Measurements from ENCODE around the gene L3MBTL3. TPM values are rescaled to one million over a fixed set of nuclear protein-coding genes. Genes with fewer than 3 reads are reported as not detected.

L3MBTL3 gene
- total RNA-seq, 2 donors from 2014 or later, result 23.7 to 39.7 TPM

DNA sequence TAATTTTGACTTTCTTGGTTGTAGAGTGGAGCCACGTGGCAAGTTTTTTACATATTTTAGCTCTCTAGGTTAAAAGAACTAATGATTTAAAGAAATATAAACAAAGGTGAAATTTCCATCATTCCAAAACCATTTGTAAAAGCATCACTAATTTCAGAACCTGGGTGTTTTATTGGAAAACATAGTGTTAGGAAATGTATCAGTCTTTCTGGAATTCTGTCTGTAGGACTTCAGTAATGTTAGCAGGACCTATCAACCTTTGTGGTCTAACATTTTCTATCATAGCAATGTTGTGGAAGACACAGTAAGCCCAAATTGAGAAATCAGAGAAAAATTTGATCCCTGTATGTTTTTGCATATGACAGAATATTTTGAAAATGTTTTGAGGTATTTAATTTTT is 28.3 kb downstream of the L3MBTL3 start:
- H3K9me3 Mint-ChIP-seq, result no peaks in the 10 kb centered on the region
- H3K27ac Mint-ChIP-seq, result no peak overlapping the region
- H3K36me3 ChIP-seq (ENCODE audit: control insufficient read depth, insufficient read depth, low read length), result peaks cover 16% of the 10 kb centered on the region
- H3K27me3 ChIP-seq (ENCODE audit: control insufficient read depth, insufficient read depth, low read length, poor library complexity, severe bottlenecking), result no peaks in the 10 kb centered on the region
- no peak for DNase-seq
- H3K27ac ChIP-seq (ENCODE audit: low read depth, low read length), result no peak overlapping the region
- peaks cover 2% of the 10 kb centered on the region for H3K4me1 Mint-ChIP-seq
- H3K4me3 Mint-ChIP-seq, result no peak overlapping the region
- no peaks in the 10 kb centered on the region for H3K27me3 Mint-ChIP-seq (ENCODE audit: insufficient read depth)
- TF ChIP-seq, protein P1, sequence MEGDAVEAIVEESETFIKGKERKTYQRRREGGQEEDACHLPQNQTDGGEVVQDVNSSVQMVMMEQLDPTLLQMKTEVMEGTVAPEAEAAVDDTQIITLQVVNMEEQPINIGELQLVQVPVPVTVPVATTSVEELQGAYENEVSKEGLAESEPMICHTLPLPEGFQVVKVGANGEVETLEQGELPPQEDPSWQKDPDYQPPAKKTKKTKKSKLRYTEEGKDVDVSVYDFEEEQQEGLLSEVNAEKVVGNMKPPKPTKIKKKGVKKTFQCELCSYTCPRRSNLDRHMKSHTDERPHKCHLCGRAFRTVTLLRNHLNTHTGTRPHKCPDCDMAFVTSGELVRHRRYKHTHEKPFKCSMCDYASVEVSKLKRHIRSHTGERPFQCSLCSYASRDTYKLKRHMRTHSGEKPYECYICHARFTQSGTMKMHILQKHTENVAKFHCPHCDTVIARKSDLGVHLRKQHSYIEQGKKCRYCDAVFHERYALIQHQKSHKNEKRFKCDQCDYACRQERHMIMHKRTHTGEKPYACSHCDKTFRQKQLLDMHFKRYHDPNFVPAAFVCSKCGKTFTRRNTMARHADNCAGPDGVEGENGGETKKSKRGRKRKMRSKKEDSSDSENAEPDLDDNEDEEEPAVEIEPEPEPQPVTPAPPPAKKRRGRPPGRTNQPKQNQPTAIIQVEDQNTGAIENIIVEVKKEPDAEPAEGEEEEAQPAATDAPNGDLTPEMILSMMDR (conservative IDR thresholded peaks at IDR 0.05), result no peak
- no peak overlapping the region for H3K4me3 ChIP-seq (ENCODE audit: low read length)
- no peak overlapping the region for H3K9ac ChIP-seq (ENCODE audit: extremely low read depth, low read length, poor library complexity, severe bottlenecking)
- WGBS, 2 experiments (ENCODE audit: insufficient coverage in 1 of 2, insufficient read length in 1 of 2), result no CpG with 5 or more reads among the region's 1 CpG
- H3K9me3 ChIP-seq (ENCODE audit: control insufficient read depth, low read length), result no peaks in the 10 kb centered on the region
- no peaks in the 10 kb centered on the region for H3K4me1 ChIP-seq (ENCODE audit: control insufficient read depth, insufficient read depth, low read length)
- peaks cover 22% of the 10 kb centered on the region for H3K36me3 Mint-ChIP-seq (ENCODE audit: low read depth)

DNA sequence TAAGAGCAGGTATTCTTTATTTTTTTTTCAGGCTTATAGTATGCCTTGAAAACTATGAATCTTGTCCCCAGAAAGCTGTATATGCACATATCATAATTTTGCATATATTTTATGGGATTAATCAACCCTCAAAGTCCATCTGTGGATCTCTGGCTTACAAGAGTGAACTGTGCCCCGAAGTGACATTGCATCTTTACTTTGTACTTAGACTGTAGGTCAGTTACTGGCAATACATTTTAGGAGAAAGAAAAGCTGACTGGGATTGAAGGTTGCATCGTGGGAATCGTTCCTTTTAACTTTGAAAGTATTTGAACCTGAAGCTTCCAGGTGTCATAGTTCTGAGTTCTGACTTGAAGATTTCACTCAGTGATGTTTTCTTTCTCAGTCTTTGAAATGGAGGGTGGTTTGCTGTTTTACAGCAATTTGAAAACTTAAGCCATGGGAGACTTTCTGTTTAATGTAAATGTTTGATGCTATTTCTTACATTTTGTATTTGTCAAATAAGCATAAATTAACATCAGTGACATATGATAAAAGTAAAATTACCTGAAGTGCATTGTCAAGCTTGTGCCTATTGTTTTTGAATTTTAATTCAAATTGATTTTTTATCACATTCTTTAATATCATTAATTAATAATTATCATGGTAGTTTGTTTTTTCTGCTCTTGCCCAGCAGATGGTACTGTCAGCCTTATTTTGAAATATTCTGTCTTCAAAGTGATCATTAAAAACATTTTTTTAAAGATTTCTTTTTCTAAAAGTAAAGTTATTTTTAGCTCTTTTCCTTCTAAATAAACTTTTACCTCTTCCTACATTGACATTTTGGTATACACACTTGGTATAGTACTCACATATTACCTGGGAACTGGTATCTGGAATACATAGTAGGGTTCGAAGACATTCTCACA is 29.0 kb downstream of the L3MBTL3 start:
- Mint-ChIP-seq H3K36me3 (ENCODE audit: low read depth) (peaks cover 25% of the 10 kb centered on the region), H3K27me3 (ENCODE audit: insufficient read depth) (no peaks in the 10 kb centered on the region), H3K27ac (no peak overlapping the region), H3K9me3 (no peaks in the 10 kb centered on the region), H3K4me1 (peaks cover 2% of the 10 kb centered on the region), H3K4me3 (no peak overlapping the region)
- H3K9ac ChIP-seq (ENCODE audit: extremely low read depth, low read length, poor library complexity, severe bottlenecking), result no peak overlapping the region
- no peaks in the 10 kb centered on the region for H3K4me1 ChIP-seq (ENCODE audit: control insufficient read depth, insufficient read depth, low read length)
- H3K9me3 ChIP-seq (ENCODE audit: control insufficient read depth, low read length), result no peaks in the 10 kb centered on the region
- no peak overlapping the region for H3K4me3 ChIP-seq (ENCODE audit: low read length)
- peaks cover 20% of the 10 kb centered on the region for H3K36me3 ChIP-seq (ENCODE audit: control insufficient read depth, insufficient read depth, low read length)
- no peak for DNase-seq
- TF ChIP-seq, protein P1 (conservative IDR thresholded peaks at IDR 0.05), result peak; percentile 16
- no peak overlapping the region for H3K27ac ChIP-seq (ENCODE audit: low read depth, low read length)
- 50 to 72% methylated on average over 2 to 4 of the region's 4 CpGs for WGBS, 2 experiments (ENCODE audit: insufficient coverage in 1 of 2, insufficient read length in 1 of 2)
- no peaks in the 10 kb centered on the region for H3K27me3 ChIP-seq (ENCODE audit: control insufficient read depth, insufficient read depth, low read length, poor library complexity, severe bottlenecking)

DNA sequence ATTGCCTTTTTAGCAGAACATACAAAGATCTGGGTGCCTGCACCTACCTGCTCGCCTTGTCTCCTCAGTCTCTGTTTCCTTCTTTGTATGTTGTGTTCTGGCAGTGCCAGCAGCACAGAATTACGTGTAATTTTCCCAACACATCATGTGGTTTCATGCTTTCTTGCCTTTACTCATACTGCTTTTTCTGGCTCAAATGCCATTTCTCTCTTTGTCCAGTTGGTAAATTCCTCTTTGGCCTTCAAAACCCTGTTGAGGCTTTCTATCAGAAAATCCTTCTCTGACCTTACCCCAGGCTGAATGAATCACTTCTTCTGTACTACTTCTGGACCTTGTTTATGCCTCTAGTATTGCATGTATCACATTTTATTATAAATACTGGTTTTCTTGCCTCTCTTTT is 31.8 kb downstream of the L3MBTL3 start:
- TF ChIP-seq, protein P1 (conservative IDR thresholded peaks at IDR 0.05), result no peak
- Mint-ChIP-seq H3K36me3 (ENCODE audit: low read depth) (peaks cover 41% of the 10 kb centered on the region), H3K4me1 (no peaks in the 10 kb centered on the region), H3K27me3 (ENCODE audit: insufficient read depth) (no peaks in the 10 kb centered on the region), H3K4me3 (no peak overlapping the region), H3K27ac (no peak overlapping the region), H3K9me3 (no peaks in the 10 kb centered on the region)
- no peak for DNase-seq
- Histone ChIP-seq H3K36me3 (ENCODE audit: control insufficient read depth, insufficient read depth, low read length) (peaks cover 26% of the 10 kb centered on the region), H3K4me3 (ENCODE audit: low read length) (no peak overlapping the region), H3K27ac (ENCODE audit: low read depth, low read length) (no peak overlapping the region), H3K9me3 (ENCODE audit: control insufficient read depth, low read length) (no peaks in the 10 kb centered on the region), H3K9ac (ENCODE audit: extremely low read depth, low read length, poor library complexity, severe bottlenecking) (no peak overlapping the region), H3K4me1 (ENCODE audit: control insufficient read depth, insufficient read depth, low read length) (no peaks in the 10 kb centered on the region), H3K27me3 (ENCODE audit: control insufficient read depth, insufficient read depth, low read length, poor library complexity, severe bottlenecking) (no peaks in the 10 kb centered on the region)
- WGBS, 2 experiments (ENCODE audit: insufficient coverage in 1 of 2, insufficient read length in 1 of 2), result 96% methylated on average over 2 of the region's 2 CpGs

Measured in endodermal cell (in vitro differentiated cells).